PC-3 (cell line): ENCODE results near the gene IFITM2. TPM values are rescaled to one million over a fixed set of nuclear protein-coding genes. Genes with fewer than 3 reads are reported as not detected.

Experiments used
- ATAC-seq: fragments of 200-7000 bp; cut with Tn5 transposase; 2 replicates; pipeline ENCODE4 v1.9.1; 2020; ENCODE audit warnings: mild to moderate bottlenecking, moderate library complexity
- BruUV-seq: library from RNA; stranded (reverse); fragments of 400-500 nt; replicated peaks from 2 replicates; lab custom pipeline; 2021; lab: Mats Ljungman, UMichigan
- CTCF ChIA-PET: fragments of 300-600 bp; sonication (Branson Sonifier 250); formaldehyde crosslinking; loops from one replicate; lab custom pipeline; 2022; ENCODE audit warnings: antibody characterized with exemption; lab: Charles Lee
- POLR2A ChIA-PET: fragments of 300-600 bp; sonication (Branson Sonifier 250); formaldehyde crosslinking; loops from one replicate; lab custom pipeline; 2022; ENCODE audit warnings: antibody characterized with exemption; ENCODE audit not compliant: unreplicated experiment; lab: Charles Lee
- DNase-seq: peaks from one replicate; pipeline ENCODE4 v3.0.0-alpha.2; 2015
- H2AFZ ChIP-seq: fragments of 300-600 bp; sonication (generic); 2 replicates; pipeline ENCODE4 v1.6.0; 2016; ENCODE audit warnings: antibody characterized with exemption, low read length
- H3F3A ChIP-seq: fragments of 300-600 bp; sonication (generic); one replicate; pipeline ENCODE4 v1.6.0; 2017; ENCODE audit warnings: antibody characterized with exemption, low read length, control low read depth, mild to moderate bottlenecking; ENCODE audit not compliant: unreplicated experiment
- H3K27ac ChIP-seq: fragments of 300-600 bp; sonication (generic); 2 replicates; pipeline ENCODE4 v1.5.1; 2016; ENCODE audit warnings: mild to moderate bottlenecking, low read length
- H3K27me3 ChIP-seq: fragments of 300-600 bp; sonication (generic); 2 replicates; pipeline ENCODE4 v1.6.1; 2016; ENCODE audit warnings: low read length, mixed read lengths
- H3K36me3 ChIP-seq: fragments of 300-600 bp; sonication (generic); 2 replicates; pipeline ENCODE4 v1.6.1; 2016; ENCODE audit warnings: low read depth, mixed run types, low read length, mixed read lengths
- H3K4me1 ChIP-seq: fragments of 300-600 bp; sonication (generic); 2 replicates; pipeline ENCODE4 v1.5.1; 2016; ENCODE audit warnings: low read length; ENCODE audit not compliant: insufficient read depth
- H3K4me2 ChIP-seq: fragments of 300-600 bp; sonication (generic); 2 replicates; pipeline ENCODE4 v1.6.0; 2016; ENCODE audit warnings: low read length
- H3K4me3 ChIP-seq: fragments of 300-600 bp; sonication (generic); 2 replicates; pipeline ENCODE4 v1.5.1; 2016; ENCODE audit warnings: mild to moderate bottlenecking, low read length, mixed read lengths
- H3K79me2 ChIP-seq: fragments of 300-600 bp; sonication (generic); 2 replicates; pipeline ENCODE4 v1.6.1; 2017; ENCODE audit warnings: low read length, mixed read lengths
- H3K9ac ChIP-seq: fragments of 300-600 bp; sonication (generic); 2 replicates; pipeline ENCODE4 v1.6.0; 2016; ENCODE audit warnings: mild to moderate bottlenecking, low read length
- H3K9me2 ChIP-seq: fragments of 300-600 bp; sonication (generic); replicated peaks from 2 replicates; pipeline ENCODE4 v1.6.1; 2016; ENCODE audit warnings: mixed run types, low read length, mixed read lengths
- H3K9me3 ChIP-seq: fragments of 300-600 bp; sonication (generic); 2 replicates; pipeline ENCODE4 v1.6.1; 2016; ENCODE audit warnings: low read length, mixed read lengths
- H4K20me1 ChIP-seq: fragments of 300-600 bp; sonication (generic); 2 replicates; pipeline ENCODE4 v1.6.1; 2016; ENCODE audit warnings: low read length, mixed read lengths
- CTCF ChIP-seq: fragments of 300-600 bp; sonication (generic); conservative IDR thresholded peaks from 2 replicates; pipeline ENCODE4 v1.5.1; 2017; ENCODE audit warnings: antibody characterized with exemption, low read depth, mild to moderate bottlenecking, low read length
- EZH2 ChIP-seq: fragments of 300-600 bp; sonication (generic); IDR thresholded peaks from one replicate; pipeline ENCODE4 v1.6.1; 2017; ENCODE audit warnings: antibody characterized with exemption, mild to moderate bottlenecking, low read length; ENCODE audit not compliant: unreplicated experiment
- EZH2phosphoT487 ChIP-seq: fragments of 300-600 bp; sonication (generic); IDR thresholded peaks from 2 replicates; pipeline ENCODE4 v1.6.1; 2018; ENCODE audit warnings: mild to moderate bottlenecking, antibody characterized with exemption, low read length, borderline replicate concordance
- intact Hi-C: fragments of 100-400 bp; cut with micrococcal nuclease; formaldehyde crosslinking; loops from 2 replicates; pipeline ENCODE4 v1.9.0; 2023
- total RNA-seq: library from RNA; depleted of rRNA; stranded (reverse); fragments of >200 nt; gene quantifications from 2 replicates; pipeline ENCODE4 v1.2.3, GENCODE V29; 2014

IFITM2 gene
- total RNA-seq, 1 experiment from 2014 or later, result 49.0 TPM

DNA sequence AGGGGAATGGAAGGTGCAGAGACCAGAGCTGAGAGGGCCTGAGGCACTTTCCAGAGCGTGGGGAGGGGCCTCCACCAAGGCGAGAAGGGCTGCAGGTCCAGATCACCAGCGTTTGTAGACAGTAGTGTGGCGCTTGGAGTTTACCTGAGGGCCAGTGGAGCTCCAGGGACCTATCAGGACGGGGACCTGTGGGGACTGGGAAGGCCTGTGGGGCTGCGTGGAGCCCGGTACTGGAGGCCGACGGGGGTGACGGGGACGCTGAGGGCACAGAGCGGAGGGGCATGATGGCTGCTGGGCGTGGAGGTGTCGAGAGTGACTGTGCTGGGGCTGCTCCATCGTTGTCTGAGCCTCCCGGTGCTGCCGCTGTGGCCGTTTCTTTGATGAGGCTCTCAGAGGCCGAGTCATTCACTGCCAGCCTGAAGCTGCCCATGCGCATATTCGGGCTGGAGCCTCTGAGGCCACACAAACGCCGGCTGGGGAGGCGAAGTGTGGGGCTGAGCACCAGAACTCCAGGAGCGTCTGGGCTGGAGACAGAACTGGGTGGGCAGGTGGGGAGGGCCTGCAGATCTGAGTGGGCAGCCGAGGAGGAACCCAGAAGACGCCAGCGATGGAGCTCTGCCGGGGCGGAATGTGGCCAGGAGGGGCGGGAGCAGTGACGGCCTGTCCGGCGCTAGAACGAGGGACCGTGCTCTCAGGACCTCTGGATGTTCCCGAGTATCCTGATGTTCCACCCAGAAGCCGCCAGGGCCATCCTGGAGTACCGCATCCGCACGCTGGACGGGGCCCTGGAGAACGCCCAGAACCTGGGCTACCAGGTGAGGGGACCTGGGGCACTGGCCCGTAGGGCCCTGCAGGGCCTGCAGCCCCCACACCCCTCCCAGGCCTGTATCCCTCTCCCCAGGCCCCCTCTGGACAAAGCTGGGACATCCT is 16.1 kb upstream of the IFITM2 start:
- Histone ChIP-seq H3K4me2 (no peak overlapping the region), H3K36me3 (no peaks in the 10 kb centered on the region), H3F3A (no peaks in the 10 kb centered on the region), H3K9ac (no peak overlapping the region), H3K9me3 (no peaks in the 10 kb centered on the region), H3K4me3 (no peak overlapping the region), H2AFZ (no peak overlapping the region), H4K20me1 (no peaks in the 10 kb centered on the region), H3K27me3 (no peaks in the 10 kb centered on the region), H3K27ac (no peak overlapping the region), H3K79me2 (no peaks in the 10 kb centered on the region), H3K9me2 (no peaks in the 10 kb centered on the region), H3K4me1 (no peaks in the 10 kb centered on the region)
- intact Hi-C loops, result no loop called here
- no TSS peak for BruUV-seq
- ChIA-PET POLR2A (no interaction called here), CTCF (no interaction called here)
- DNase-seq, result no peak
- ATAC-seq, result no peak
- TF ChIP-seq EZH2phosphoT487 (no peak), EZH2 (no peak)

DNA sequence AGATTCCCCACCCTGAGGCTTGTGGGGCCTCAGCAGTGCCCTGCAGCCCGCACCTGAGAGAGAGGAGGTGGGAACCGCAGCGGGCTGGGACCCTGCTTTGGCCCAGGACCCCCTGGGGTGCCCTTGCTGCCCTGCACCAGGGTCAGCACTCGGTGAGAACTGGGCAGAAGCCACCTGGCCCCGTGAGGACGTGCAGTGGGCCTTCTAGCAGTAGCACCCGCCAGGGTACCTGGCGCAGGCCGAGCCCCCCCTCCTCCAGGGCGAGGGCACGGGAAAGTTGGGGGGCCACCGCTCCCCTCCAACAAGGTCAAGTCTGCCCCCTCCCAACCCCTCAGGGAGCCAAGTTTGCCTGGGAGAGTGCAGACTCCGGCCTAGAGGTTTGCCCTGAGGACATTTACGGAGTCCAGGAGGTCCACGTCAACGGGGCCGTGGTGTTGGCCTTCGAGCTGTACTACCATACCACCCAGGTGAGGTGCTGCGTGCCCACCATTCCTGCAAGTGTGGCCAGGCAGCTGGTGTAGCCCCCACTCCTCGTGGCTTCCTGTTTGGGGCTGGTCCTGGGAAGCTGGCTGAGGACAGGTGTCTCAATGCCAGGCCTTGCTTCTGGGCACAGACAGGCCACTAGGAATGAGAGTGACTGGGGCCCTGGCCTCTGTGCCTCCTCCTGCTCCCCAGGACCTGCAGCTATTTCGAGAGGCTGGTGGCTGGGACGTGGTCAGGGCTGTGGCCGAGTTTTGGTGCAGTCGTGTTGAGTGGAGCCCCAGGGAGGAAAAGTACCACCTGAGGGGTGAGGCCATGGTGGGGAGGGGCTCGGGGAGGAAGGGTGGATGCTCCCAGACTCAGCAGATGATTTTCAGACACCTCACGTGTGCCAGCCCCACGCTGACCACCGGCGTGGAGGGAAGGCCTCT is 15.2 kb upstream of the IFITM2 start:
- no peak for ATAC-seq
- no peak overlapping the region for H3K9ac ChIP-seq
- H2AFZ ChIP-seq, result no peak overlapping the region
- DNase-seq, result no peak
- no peaks in the 10 kb centered on the region for H3K9me3 ChIP-seq
- ChIA-PET POLR2A (no interaction called here), CTCF (no interaction called here)
- H3K9me2 ChIP-seq, result no peaks in the 10 kb centered on the region
- H3K79me2 ChIP-seq, result no peaks in the 10 kb centered on the region
- H3K27me3 ChIP-seq, result no peaks in the 10 kb centered on the region
- H3K36me3 ChIP-seq, result no peaks in the 10 kb centered on the region
- intact Hi-C loops, result no loop called here
- H4K20me1 ChIP-seq, result no peaks in the 10 kb centered on the region
- H3F3A ChIP-seq, result no peaks in the 10 kb centered on the region
- no peak overlapping the region for H3K4me2 ChIP-seq
- H3K27ac ChIP-seq, result no peak overlapping the region
- no peaks in the 10 kb centered on the region for H3K4me1 ChIP-seq
- no TSS peak for BruUV-seq
- no peak overlapping the region for H3K4me3 ChIP-seq
- no peak for TF ChIP-seq CTCF

- POLR2A ChIA-PET, result no interaction called here
- Histone ChIP-seq H3K9me3 (no peaks in the 10 kb centered on the region), H3K36me3 (no peaks in the 10 kb centered on the region), H3K4me2 (no peak overlapping the region), H3K27ac (no peak overlapping the region), H3K79me2 (no peaks in the 10 kb centered on the region), H2AFZ (no peak overlapping the region), H4K20me1 (no peaks in the 10 kb centered on the region), H3K4me1 (no peaks in the 10 kb centered on the region), H3K9ac (no peak overlapping the region), H3F3A (no peaks in the 10 kb centered on the region), H3K4me3 (no peak overlapping the region), H3K27me3 (no peaks in the 10 kb centered on the region), H3K9me2 (no peaks in the 10 kb centered on the region)
- ATAC-seq (no peak), DNase-seq (no peak)
- TF ChIP-seq EZH2 (no peak), CTCF (no peak)
- intact Hi-C loops, result no loop called here
- CTCF ChIA-PET, result no interaction called here
- BruUV-seq, result no TSS peak
These were observed 14.3 kb upstream of the IFITM2 start for GRCh38 chr11:293271-293851.
